ENCODE measurements around the gene BNIP3. TPM values are rescaled to one million over a fixed set of nuclear protein-coding genes. Genes with fewer than 3 reads are reported as not detected.
"Not testable (repeated sequence)": the region's sequence is repeated elsewhere in the genome, so short reads cannot be mapped to it uniquely, and the experiment has no call there.

Gene BNIP3
- total and polyA plus RNA-seq, 3 donors from 2014 or later, result 36.7 to 93.4 (median 61.5) TPM

DNA sequence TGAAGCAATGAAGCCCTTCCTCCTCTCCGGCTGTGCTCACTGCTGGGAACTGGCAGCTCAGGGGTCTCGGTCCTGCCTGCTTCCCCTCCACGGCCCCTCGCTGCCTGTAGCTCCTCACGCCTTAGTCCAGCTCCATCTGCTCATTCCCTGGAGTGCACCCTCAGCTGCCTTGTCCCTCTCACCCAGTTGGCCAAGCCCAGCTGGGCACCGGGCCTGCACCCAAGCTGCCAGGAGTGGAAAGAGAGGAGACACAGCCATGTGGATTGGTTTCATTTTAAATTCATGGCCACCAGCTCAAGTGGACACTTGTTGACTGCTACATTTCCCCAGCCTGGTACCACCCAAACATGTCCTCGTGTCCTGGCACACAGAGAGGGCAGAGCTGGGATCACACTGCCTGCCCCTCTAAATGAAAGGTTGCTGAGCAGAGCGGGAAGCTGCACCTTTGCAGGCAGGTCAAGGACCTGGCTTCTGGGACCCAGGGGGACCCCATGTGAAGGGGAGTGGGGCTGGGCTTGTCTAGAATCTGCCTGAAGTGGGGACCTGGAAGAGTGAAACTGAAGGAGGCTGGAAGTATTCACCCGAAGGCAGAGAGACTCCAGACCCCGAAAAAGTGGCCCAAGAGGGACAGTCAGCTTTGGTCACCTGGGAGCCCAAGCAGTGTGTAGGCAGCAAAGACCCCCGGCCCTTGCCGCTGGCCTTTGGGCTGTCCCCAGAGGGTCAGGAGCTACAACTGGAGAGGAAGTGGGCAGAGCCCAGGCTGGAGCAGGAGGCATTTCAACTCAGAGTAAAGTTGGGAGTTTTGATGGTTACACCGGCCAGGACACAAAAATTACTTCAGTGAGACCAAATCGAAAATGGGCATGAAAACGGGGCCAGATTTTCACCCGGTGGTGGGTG lies 15.0 kb upstream of the BNIP3 start:
- Histone ChIP-seq H3K4me1 (peaks cover 22% of the 10 kb centered on the region), H3K36me3 (ENCODE audit: low read depth, missing control alignments) (no peaks in the 10 kb centered on the region), H3K9me3 (no peaks in the 10 kb centered on the region), H3K4me3 (no peak overlapping the region), H3K27me3 (no peaks in the 10 kb centered on the region), H3K27ac (peak overlapping the region in 1 of 2 donors; percentile 85)
- intact Hi-C loops (cut with DNase I; ENCODE audit: low total_unique reads), result no loop called here
- WGBS, 2 donors, result 73 to 80% methylated on average over 16 of the region's 16 CpGs
- TF ChIP-seq POLR2A (IDR thresholded peaks at IDR 0.05), result no peak
- TF ChIP-seq, protein P1, sequence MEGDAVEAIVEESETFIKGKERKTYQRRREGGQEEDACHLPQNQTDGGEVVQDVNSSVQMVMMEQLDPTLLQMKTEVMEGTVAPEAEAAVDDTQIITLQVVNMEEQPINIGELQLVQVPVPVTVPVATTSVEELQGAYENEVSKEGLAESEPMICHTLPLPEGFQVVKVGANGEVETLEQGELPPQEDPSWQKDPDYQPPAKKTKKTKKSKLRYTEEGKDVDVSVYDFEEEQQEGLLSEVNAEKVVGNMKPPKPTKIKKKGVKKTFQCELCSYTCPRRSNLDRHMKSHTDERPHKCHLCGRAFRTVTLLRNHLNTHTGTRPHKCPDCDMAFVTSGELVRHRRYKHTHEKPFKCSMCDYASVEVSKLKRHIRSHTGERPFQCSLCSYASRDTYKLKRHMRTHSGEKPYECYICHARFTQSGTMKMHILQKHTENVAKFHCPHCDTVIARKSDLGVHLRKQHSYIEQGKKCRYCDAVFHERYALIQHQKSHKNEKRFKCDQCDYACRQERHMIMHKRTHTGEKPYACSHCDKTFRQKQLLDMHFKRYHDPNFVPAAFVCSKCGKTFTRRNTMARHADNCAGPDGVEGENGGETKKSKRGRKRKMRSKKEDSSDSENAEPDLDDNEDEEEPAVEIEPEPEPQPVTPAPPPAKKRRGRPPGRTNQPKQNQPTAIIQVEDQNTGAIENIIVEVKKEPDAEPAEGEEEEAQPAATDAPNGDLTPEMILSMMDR (IDR thresholded peaks at IDR 0.05), result no peak
- DNase-seq, result no peak

DNA sequence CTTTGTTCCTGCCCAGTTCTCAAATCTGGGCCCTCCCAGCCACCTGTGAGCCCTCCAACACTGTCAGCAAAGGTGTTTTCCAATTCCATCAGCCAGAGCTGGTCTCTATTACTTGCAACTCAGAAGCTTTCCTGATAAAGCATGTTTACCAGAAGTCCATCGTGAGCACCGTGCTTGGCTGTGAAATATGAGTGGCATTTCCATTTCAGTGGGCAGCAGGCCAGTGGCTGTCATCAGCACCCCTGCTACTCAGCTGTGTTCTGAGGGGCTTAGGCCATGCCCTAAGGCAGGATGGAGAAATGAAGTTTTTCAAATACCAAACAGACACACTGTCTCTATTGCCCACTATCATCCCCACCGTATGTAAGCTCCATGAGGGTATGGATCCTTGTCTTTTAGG lies 12.7 kb upstream of the BNIP3 start:
- no peaks in the 10 kb centered on the region for H3K36me3 ChIP-seq (ENCODE audit: low read depth, missing control alignments)
- H3K27me3 ChIP-seq, result no peaks in the 10 kb centered on the region
- 79 to 90% methylated on average over 2 to 3 of the region's 3 CpGs for WGBS, 2 donors
- intact Hi-C loops (cut with DNase I; ENCODE audit: low total_unique reads), result no loop called here
- H3K9me3 ChIP-seq, result no peaks in the 10 kb centered on the region
- DNase-seq, result no peak
- TF ChIP-seq, protein P1 (IDR thresholded peaks at IDR 0.05), result no peak
- no peak for TF ChIP-seq POLR2A (IDR thresholded peaks at IDR 0.05)
- H3K4me1 ChIP-seq, result peaks cover 22% of the 10 kb centered on the region
- H3K4me3 ChIP-seq, result no peak overlapping the region
- no peak overlapping the region for H3K27ac ChIP-seq

DNA sequence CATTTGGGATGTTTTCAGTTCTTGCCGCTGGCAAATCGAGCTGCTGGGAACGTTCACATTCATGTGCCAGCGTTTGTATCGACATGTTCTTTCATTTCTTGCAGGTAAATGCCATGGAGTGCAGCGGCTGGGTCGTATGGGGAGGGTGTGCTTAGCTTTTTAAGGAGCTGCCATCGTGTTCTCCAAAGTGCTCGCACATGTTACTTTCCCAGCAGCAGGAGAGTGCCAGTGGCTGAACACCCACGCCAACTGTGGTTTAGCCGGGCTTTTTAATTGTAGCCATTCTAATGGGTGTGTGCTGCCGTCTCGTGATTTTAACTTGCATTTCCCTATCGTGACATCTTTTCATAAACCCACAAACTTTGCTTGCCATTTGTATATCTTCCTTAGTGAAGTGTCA lies 11.6 kb upstream of the BNIP3 start:
- H3K9me3 ChIP-seq, result no peaks in the 10 kb centered on the region
- no peak for DNase-seq
- no peak for TF ChIP-seq POLR2A (IDR thresholded peaks at IDR 0.05)
- TF ChIP-seq, protein P1 (IDR thresholded peaks at IDR 0.05), result no peak
- peaks cover 16% of the 10 kb centered on the region for H3K4me1 ChIP-seq
- H3K27ac ChIP-seq, result no peak overlapping the region
- 94% methylated on average over 14 of the region's 14 CpGs for WGBS, 2 donors
- no peaks in the 10 kb centered on the region for H3K27me3 ChIP-seq
- intact Hi-C loops (cut with DNase I; ENCODE audit: low total_unique reads), result no loop called here
- H3K4me3 ChIP-seq, result no peak overlapping the region
- no peaks in the 10 kb centered on the region for H3K36me3 ChIP-seq (ENCODE audit: low read depth, missing control alignments)

DNA sequence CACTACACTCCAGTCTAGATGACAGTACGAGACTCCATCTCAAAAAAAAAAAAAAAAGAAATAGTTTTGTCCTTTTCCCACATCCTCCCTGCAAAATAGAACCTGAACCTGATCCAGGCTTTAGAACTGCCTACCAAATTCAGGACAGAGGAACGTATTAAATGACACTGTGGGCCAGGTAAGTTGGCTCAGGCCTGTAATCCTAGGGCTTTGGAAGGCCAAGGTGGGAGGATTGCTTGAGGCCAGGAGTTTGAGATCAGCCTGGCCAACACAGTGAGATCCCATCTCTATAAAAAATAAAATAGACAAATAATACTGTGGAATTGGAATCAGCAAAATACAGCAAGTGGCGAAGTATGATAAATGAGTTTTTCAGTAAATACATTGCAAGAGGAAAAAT lies 10.0 kb upstream of the BNIP3 start:
- WGBS, 2 donors, result 85 to 95% methylated on average over 3 of the region's 3 CpGs
- peaks cover 2% of the 10 kb centered on the region for H3K4me1 ChIP-seq
- no peaks in the 10 kb centered on the region for H3K27me3 ChIP-seq
- no peak for DNase-seq
- no peaks in the 10 kb centered on the region for H3K9me3 ChIP-seq
- H3K4me3 ChIP-seq, result no peak overlapping the region
- no peaks in the 10 kb centered on the region for H3K36me3 ChIP-seq (ENCODE audit: low read depth, missing control alignments)
- TF ChIP-seq, protein P1 (IDR thresholded peaks at IDR 0.05), result no peak
- no peak for TF ChIP-seq POLR2A (IDR thresholded peaks at IDR 0.05)
- intact Hi-C loops (cut with DNase I; ENCODE audit: low total_unique reads), result no loop called here
- no peak overlapping the region for H3K27ac ChIP-seq

DNA sequence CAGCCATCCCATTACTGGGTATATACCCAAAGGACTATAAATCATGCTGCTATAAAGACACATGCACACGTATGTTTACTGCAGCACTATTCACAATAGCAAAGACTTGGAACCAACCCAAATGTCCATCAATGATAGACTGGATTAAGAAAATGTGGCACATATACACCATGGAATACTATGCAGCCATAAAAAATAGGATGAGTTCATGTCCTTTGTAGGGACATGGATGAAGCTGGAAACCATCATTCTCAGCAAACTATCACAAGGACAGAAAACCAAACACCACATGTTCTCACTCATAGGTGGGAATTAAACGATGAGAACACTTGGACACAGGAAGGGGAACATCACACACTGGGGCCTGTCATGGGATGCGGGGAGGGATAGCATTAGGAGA lies 6.1 kb upstream of the BNIP3 start:
- H3K9me3 ChIP-seq; H3K4me1 ChIP-seq; H3K36me3 ChIP-seq (ENCODE audit: low read depth, missing control alignments); H3K4me3 ChIP-seq; H3K27ac ChIP-seq; intact Hi-C loops (cut with DNase I; ENCODE audit: low total_unique reads); DNase-seq; H3K27me3 ChIP-seq: not testable (repeated sequence)
- 96 to 98% methylated on average over 3 of the region's 3 CpGs for WGBS, 2 donors

DNA sequence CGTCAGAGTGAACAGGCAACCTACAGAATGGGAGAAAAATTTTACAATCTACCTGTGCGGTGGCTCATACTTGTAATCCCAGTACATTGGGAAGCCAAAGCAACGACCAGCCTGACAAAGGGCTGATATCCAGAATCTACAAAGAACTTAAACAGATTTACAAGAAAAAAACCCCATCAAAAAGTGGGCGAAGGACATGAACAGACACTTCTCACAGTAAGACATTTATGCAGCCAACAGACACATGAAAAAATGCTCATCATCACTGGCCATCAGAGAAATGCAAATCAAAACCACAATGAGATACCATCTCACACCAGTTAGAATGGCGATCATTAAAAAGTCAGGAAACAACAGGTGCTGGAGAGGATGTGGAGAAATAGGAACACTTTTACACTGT lies 5.6 kb upstream of the BNIP3 start:
- H3K4me1 ChIP-seq; H3K27ac ChIP-seq; intact Hi-C loops (cut with DNase I; ENCODE audit: low total_unique reads); H3K9me3 ChIP-seq; DNase-seq; H3K36me3 ChIP-seq (ENCODE audit: low read depth, missing control alignments); H3K27me3 ChIP-seq; H3K4me3 ChIP-seq: not testable (repeated sequence)
- 92 to 97% methylated on average over 5 of the region's 5 CpGs for WGBS, 2 donors

DNA sequence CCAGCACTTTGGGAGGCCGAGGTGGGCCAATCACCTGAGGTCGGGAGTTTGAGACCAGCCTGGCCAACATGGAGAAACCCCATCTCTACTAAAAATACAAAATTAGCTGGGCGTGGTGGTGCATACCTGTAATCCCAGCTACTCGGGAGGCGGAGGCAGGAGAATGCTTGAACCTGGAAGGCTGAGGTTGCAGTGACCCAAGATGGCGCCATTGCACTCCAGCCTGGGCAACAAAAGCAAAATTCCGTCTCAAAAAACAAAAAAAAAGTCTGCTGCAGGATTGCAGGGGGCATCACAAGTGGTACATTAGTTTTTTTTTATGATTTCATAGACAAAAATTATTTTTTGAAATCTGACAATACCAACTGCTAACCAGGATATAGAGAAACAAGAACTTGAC lies 5.1 kb upstream of the BNIP3 start:
- 93 to 95% methylated on average over 7 of the region's 7 CpGs for WGBS, 2 donors
- DNase-seq; intact Hi-C loops (cut with DNase I; ENCODE audit: low total_unique reads); H3K9me3 ChIP-seq; H3K36me3 ChIP-seq (ENCODE audit: low read depth, missing control alignments); H3K27ac ChIP-seq; H3K4me3 ChIP-seq; H3K27me3 ChIP-seq; H3K4me1 ChIP-seq: not testable (repeated sequence)

Measured in testis (tissue), 3 donors.